ENCODE measurements around the gene MLH1. TPM values are rescaled to one million over a fixed set of nuclear protein-coding genes. Genes with fewer than 3 reads are reported as not detected.

MLH1 gene
- total RNA-seq, 1 donor from 2014 or later: 61.6 TPM

- no peaks in the 10 kb centered on the region for H3K9me3 ChIP-seq
- DNase-seq (ENCODE audit: extremely low spot score in 2 of 2): no peak
- H3K27me3 ChIP-seq: no peaks in the 10 kb centered on the region
- peak overlapping the region; percentile 16 for H3K27ac ChIP-seq
- peaks cover 0 to 37% of the 10 kb centered on the region in 2 donors for H3K36me3 ChIP-seq
- peaks cover 15% of the 10 kb centered on the region for H3K4me1 ChIP-seq
- intact Hi-C loops (cut with DNase I): loop anchor here (10.0 kb wide), 1 partner anchor 185 kb away; no protein-coding TSS in a partner anchor
- TF ChIP-seq POLR2AphosphoS5 (IDR thresholded peaks at IDR 0.05; ENCODE audit: insufficient read depth in 1 of 2, low read depth in 1 of 2) (no peak), POLR2A (IDR thresholded peaks at IDR 0.05) (no peak), CTCF (IDR thresholded peaks at IDR 0.05) (no peak)
- H3K4me3 ChIP-seq: no peak overlapping the region
These were observed 36.3 kb downstream of the MLH1 start for GRCh38 chr3:37029516-37030163.

- TF ChIP-seq POLR2A (IDR thresholded peaks at IDR 0.05) (no peak), POLR2AphosphoS5 (IDR thresholded peaks at IDR 0.05; ENCODE audit: insufficient read depth in 1 of 2, low read depth in 1 of 2) (no peak), CTCF (IDR thresholded peaks at IDR 0.05) (no peak)
- intact Hi-C loops (cut with DNase I): no loop called here
- no peaks in the 10 kb centered on the region for H3K27me3 ChIP-seq
- peaks cover 0 to 39% of the 10 kb centered on the region in 2 donors for H3K36me3 ChIP-seq
- H3K4me3 ChIP-seq: no peak overlapping the region
- H3K9me3 ChIP-seq: no peaks in the 10 kb centered on the region
- peaks cover 15% of the 10 kb centered on the region for H3K4me1 ChIP-seq
- no peak for DNase-seq (ENCODE audit: extremely low spot score in 2 of 2)
- H3K27ac ChIP-seq: peak overlapping the region; percentile 25
These were observed 37.3 kb downstream of the MLH1 start for GRCh38 chr3:37030588-37030987.

DNA sequence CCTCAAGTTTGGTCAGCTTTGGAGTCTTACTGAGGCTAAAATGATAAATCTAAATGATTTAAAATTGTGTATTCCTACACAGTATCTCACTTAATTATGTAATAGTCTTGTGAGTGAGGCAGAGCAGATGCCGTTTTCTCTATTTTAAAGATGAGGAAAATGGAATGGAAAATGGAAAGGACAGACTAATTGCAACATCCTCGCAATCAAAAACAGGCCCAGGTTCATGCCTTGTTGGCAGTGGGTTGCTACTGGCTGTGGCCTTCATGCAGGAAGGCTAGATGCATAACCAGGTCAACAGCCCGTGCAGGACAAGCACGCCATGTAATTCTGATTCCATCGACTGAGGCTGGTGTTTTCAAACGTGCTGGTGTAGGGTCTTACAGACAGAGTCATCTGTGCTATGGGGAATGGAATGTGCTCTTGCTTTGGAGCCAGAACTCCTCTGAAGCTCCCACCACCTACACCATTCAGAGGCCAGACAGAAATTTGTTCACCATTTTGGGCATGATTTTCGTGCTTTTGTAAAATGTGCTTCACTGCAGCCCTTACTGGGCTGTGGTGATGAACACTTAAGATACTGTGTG, 37.9 kb downstream of the MLH1 start:
- Histone ChIP-seq H3K27ac (peak overlapping the region; percentile 25), H3K9me3 (no peaks in the 10 kb centered on the region), H3K27me3 (no peaks in the 10 kb centered on the region), H3K4me1 (peaks cover 15% of the 10 kb centered on the region), H3K4me3 (no peak overlapping the region), H3K36me3 (peaks cover 0 to 42% of the 10 kb centered on the region in 2 donors)
- TF ChIP-seq POLR2A (IDR thresholded peaks at IDR 0.05): no peak
- TF ChIP-seq POLR2AphosphoS5 (IDR thresholded peaks at IDR 0.05; ENCODE audit: insufficient read depth in 1 of 2, low read depth in 1 of 2): no peak
- TF ChIP-seq CTCF (IDR thresholded peaks at IDR 0.05): no peak
- no peak for DNase-seq (ENCODE audit: extremely low spot score in 2 of 2)
- intact Hi-C loops (cut with DNase I): no loop called here

DNA sequence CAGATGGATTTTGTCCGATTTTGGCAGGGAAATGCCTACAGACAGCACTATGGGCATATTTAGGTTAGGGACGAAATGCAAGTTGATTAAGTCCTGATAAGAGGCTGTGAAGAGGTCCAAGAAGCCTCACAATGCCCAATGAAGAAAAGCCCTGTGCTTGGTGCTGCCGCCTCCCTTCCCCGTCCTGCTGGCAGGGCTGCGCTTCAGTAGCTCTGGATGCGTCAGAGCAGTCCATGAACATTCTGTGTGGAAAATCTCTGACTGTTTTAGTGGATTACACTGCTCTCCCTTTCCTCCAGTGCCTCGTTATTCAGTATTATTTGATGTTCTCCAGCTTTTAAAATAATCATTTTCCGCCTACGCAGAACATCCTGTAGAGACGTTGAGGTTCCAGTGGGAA, 39.6 kb downstream of the MLH1 start:
- H3K9me3 ChIP-seq: no peaks in the 10 kb centered on the region
- peaks cover 15% of the 10 kb centered on the region for H3K4me1 ChIP-seq
- H3K4me3 ChIP-seq: no peak overlapping the region
- TF ChIP-seq POLR2AphosphoS5 (IDR thresholded peaks at IDR 0.05; ENCODE audit: insufficient read depth in 1 of 2, low read depth in 1 of 2) (no peak), POLR2A (IDR thresholded peaks at IDR 0.05) (no peak), CTCF (IDR thresholded peaks at IDR 0.05) (no peak)
- no peak overlapping the region for H3K27ac ChIP-seq
- H3K36me3 ChIP-seq: peaks cover 0 to 40% of the 10 kb centered on the region in 2 donors
- H3K27me3 ChIP-seq: no peaks in the 10 kb centered on the region
- DNase-seq (ENCODE audit: extremely low spot score in 2 of 2): no peak
- intact Hi-C loops (cut with DNase I): no loop called here

DNA sequence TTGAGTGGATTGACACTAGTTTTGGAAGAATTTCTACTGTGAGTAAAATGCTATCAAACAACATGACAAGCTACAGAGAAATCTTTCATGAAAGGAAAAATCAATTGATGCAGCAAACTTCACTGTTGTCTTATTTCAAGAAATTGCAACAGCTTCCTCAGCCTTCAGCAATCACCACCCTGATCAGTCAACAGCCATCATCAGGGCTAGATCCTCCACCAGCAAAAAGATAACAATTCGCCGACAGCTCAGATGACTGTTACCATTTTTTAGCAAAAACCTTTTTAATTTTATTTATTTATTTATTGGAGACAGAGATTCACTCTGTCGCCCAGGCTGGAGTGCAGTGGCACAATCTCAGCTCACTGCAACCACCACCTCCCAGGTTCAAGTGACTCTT, 44.0 kb downstream of the MLH1 start:
- TF ChIP-seq CTCF (IDR thresholded peaks at IDR 0.05) (no peak), POLR2AphosphoS5 (IDR thresholded peaks at IDR 0.05; ENCODE audit: insufficient read depth in 1 of 2, low read depth in 1 of 2) (no peak), POLR2A (IDR thresholded peaks at IDR 0.05) (no peak)
- H3K36me3 ChIP-seq: peaks cover 0 to 44% of the 10 kb centered on the region in 2 donors
- peaks cover 7% of the 10 kb centered on the region for H3K4me1 ChIP-seq
- H3K27ac ChIP-seq: no peak overlapping the region
- H3K9me3 ChIP-seq: no peaks in the 10 kb centered on the region
- intact Hi-C loops (cut with DNase I): no loop called here
- no peak overlapping the region for H3K4me3 ChIP-seq
- no peaks in the 10 kb centered on the region for H3K27me3 ChIP-seq
- DNase-seq (ENCODE audit: extremely low spot score in 2 of 2): no peak
